Activated T-cell treated with anti-CD3 and anti-CD28 coated beads for 24 hours (primary cell): Measurements from ENCODE around the gene PPP1R3E.
A peak's percentile ranks its signal among the peaks of the same experiment; 100 is the strongest.
"Not testable (repeated sequence)": the region's sequence is repeated elsewhere in the genome, so short reads cannot be mapped to it uniquely, and the experiment has no call there.

Experiments used
- DNase-seq: peaks from one replicate; pipeline ENCODE4 v3.0.0-alpha.2; 2020; ENCODE audit warnings: low read depth

Gene PPP1R3E, protein sequence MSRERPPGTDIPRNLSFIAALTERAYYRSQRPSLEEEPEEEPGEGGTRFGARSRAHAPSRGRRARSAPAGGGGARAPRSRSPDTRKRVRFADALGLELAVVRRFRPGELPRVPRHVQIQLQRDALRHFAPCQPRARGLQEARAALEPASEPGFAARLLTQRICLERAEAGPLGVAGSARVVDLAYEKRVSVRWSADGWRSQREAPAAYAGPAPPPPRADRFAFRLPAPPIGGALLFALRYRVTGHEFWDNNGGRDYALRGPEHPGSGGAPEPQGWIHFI

DNA sequence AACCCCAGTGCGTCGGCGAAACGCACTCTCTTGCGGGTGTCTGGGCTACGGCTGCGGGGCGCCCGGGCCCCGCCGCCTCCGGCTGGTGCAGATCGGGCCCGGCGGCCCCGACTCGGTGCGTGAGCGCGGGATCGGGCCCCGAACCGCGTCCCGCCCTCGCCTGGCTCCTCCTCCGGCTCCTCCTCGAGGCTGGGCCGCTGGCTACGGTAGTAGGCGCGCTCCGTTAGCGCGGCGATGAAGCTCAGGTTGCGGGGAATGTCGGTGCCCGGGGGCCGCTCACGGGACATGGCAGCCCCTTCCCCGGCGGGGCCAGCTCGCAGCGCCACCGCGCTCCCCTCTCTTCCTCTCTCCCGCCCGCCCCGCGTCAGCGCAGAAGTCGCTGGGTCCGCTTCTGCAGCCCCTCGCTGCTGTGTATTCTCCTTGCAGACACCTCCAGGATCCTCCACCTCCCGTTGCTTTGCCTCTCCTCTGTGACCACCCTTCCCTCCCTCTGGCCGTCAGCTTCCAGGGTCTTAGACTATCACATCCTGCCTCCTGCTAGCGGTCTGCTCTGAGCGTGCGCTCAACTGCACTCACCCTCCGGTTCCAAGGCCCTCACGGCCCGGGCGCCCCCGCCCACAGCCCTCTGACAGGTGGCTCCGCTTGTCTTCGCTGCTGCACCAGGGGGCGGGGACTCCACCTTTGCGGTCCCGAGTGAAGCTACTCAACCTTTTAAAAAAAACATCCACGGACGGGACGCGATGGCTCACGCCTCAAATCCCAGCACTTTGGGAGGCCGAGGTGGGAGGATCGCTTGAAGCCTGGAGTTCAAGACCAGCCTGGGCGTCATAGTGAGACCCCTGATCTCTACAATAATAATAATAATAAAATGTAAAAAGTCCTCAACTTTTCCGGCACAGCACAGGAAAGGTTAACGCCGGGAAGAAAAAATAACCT is at the start of gene PPP1R3E:
Gene PPP1R3E (minus strand): TSS at position 570 of the 936 bp plus-strand sequence. CDS start 283 bp downstream, at position 287.
- peak; percentile 79 for DNase-seq

DNA sequence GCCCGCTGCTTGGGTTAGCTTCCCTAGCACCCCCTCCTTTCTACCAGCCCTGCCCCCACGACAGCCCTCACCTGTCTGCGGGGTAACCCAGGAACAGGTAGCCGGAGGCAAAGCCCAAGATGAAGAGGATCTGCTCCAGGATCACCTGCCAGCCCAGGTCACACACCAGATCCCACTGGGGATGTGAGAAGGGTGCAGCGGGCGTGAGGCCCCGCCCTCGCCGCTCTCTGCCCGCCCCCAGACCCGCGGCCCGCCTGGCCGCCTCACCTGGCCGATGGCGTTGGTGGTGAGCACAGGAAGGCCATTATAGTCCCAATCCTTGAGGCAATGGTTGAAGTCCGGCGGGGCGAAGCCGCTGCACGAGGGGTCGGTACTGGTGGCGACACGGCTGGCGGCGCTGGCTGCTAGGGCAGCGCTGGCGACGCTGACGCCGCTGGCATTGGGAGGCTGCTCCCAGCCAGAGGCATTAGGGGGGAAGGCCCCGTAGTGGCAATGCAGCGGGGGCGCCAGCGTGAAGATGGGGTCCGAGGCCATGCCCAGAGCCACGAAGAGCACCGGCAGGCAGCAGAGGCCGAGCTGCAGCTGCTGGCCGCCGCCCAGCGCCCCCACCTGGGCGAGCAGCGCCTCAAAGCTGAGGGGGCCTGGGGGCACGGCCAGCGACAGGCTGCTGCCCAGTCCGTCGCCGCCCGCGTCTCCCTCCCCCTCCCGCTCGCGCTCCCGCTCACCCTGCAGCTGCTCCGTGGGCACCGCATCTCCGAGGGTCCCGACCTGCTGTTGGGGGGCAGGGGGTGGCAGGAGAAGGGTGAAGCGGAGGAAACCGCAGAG is 49.2 kb upstream of the PPP1R3E start:
- no peak for DNase-seq

DNA sequence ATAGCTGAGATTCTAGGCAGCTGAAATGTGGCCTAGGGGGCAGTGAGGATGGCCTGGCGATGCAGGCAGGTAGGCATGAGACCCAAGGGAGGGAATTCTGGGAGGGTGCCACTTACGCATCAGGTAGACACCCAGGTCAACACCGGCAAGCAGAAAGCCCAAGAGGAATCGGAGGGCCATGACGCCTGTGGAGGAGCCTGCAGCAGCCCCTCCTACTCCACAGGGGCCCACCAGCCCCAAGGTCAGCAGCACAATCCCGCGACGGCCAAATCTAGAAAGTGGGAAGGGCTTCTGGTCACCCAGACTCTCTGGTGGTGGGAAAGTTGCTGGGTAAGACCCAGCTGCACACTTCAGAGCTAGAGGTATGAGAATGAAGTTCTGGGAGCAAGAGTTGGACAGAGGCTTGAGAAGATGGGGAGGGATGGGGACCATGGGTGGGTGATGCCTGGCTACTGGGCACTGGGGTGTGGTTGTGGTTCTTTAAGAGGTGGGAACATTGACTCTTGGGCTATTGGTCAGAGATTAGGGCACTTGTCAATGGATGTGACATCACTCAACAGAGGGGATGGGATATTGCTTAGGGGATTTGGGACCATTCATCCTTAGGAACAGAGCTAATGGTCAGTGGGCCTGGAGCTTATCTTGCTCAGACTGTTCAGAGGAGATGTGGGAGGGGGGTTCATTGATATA is 46.6 kb upstream of the PPP1R3E start:
- no peak for DNase-seq

DNA sequence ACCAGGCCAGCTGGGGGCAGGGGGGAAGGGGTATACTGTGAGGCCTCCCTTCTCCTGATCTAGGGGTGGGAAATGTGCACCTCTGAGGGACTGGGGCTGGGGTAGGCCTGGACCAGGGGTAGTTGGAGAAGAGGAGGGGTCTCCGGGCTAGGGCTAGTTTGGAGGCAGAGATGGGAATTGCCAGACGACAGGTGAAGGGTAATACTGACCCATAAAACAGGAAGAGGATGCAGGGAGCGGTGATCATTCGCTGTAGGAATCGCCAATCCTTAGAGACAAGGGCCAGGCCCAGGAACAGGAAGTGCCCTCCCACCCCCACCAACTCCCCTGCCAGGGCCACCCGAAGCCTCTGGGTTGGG is 45.6 kb upstream of the PPP1R3E start:
- DNase-seq: no peak

DNA sequence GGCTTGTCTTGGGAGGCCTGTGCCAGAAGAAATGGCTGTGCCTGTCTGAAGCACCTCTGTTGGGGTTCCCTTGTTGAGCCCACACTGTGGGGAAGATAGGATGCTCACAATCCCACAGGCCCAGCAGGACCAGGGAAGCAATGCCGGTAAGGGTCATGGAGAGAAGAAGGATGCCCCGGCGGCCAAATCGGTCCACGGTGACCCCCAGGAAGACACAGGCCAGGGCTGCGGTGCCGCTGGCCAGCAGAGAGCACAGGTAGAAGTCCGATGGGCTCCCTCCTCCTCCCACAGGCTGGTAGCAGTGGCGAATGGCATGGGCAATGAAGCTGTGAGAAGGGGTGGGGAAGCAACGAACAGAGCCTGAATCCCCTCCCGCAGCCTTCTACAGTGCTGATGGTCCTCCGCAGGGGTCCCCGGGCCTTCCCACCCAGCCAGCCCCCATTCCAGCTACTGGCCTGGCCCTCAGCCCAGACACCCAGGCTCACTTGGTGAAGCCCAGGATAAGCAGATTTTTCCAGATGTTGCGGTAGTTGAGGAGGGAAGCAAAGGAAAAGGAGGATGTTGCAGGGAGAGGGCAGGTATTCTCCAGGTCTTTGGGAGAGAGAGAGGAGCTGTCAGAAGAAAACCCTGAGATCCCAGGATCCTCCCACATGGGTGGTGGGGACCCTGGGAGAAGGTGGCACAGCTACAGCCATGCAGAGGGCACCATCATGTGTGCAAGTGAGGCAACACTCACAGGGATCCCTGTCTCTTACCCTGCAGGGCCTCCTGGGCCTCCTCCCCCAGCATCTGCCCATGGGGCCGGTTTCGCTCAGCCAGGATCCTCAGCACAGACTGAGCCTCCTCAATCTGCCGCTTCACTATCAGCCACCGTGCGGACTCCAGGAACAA is 45.0 kb upstream of the PPP1R3E start:
- DNase-seq: no peak

DNA sequence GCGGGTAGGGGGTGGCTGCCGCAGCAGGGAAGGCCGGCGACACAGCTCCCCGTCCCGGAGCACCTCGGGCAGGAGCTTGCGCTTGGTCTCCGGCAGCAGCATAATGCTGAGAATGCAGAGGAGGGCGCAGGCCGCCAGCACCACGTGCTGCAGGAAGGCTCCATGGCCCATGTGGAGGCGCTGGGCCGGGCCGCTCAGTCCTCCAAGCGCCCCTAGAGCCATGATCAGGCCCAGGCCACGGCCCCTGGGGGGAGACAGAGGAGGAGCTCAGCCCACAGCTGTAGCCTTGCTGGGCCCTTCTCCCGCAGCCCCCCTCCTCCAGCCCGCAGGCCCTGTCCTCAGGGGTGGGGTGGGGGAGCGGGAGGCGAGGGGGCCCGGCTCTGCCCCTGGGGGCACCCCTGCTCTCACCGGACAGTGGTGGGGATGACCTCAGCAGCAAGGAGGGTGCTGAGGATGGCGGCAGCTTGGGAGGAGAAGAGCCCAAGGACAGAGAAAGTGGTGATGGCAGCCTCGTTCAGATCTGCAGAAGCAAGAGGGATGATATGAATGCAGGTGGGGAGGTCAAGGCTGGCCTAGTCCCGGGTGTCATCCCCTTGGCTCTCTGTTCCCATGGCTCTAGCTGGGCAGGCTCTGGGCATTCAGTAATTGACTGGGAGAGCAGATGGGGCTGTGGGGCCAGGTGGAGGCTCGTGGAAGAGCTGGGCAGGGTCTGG is 44.2 kb upstream of the PPP1R3E start:
- no peak for DNase-seq

DNA sequence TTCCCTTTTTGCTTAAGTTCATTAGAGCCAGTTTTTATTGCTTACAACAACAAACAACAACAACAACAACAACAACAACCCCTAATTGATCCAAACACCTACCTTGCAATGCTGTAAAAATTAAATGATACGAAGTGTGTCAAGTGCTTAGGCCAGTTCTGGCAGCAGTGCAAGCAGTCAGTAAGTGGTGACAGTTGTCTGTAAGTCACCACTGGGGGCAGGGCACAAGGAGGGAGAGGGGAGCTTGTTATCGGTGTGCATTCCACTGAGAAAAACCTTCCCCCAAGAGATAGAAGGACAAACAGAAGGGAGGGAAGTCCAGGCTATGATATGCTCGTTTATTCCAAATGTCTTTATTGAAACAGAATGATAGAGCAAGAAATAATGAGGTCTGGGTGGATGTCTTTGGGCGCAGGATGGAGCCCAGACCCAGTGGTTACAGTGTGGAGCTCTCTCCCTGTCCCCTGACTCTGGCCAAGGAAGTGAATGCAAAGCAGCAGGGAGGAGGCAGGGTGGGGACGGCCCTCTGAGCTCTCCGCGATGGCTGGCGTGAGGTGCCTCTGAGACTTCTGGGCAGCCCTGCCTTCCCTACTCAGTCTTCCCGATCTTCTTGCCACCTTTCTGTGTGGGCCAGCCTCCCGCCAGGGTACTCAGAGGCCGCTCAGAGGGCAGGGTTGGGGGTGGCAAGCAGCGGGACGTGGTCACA is 43.5 kb upstream of the PPP1R3E start:
- DNase-seq: no peak

DNA sequence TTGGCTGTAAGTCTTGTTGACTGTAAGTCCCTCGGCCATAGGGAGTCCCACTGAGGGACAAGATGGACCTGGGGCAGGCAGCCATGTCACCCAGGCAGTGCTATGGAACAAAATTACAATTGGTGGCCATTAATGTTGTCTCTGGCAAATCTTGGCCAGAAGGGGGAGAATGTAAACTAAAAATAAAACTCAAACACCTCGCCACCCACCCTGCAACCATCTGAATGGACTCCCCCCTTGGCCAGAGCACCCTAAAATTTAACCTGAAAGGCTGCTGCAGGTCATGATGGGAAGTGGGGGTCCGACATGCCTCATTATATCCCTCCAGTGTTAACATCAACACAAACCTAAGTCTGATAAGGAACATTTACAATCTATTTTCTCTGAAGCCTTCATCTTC is 41.8 kb upstream of the PPP1R3E start:
- no peak for DNase-seq

DNA sequence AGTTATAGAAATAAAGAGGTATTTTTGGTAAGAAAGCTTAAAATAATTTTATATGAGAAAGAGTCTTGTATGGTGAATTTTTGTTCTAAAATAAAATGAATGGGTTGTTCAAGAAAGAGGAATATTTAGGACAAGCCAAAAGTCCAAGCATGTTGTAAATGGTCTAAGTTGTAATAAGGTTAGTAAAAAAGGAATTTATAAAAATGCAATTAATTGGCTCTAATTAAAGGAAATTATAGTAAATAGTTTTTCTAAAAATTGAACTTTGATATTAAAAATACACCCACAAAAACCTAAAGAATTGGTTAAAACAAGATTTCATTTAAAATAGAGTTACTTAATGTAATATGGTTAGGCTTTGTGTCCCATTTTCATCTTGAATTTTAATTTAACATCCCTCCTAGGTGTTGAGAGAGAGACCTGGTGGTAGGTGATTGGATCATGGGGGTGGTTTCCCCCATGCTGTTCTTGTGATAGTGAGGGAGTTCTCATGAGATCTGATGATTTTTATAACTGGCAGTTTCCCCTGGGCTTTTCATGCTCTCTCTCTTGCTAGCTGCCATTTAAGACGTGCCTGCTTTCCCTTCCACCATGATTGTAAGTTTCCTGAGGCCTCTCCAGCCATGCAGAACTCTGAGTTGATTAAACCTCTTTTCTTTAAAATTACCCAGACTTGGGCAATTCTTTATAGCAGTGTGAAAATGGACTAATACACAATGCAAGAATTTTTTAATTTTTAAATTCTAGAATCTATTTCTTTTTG is 37.0 kb upstream of the PPP1R3E start:
- no peak for DNase-seq

DNA sequence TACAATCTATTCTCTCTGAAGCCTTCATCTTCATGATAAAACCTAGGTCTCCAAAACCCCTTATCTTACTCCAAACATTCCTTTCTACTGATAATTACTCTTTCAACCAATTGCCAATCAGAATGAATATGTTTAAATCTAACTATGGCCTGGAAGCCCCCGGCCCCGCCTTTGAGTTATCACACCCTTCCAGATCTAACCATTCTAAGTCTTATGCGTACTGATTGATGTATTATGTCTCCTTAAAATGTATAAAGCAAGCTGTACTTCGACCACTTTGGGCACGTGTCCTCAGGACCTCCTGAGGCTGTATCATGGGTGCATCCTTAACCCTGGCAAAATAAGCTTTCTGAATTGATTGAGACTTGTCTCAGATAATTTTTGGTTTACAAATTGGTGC is 33.0 kb upstream of the PPP1R3E start:
- DNase-seq: no peak

DNA sequence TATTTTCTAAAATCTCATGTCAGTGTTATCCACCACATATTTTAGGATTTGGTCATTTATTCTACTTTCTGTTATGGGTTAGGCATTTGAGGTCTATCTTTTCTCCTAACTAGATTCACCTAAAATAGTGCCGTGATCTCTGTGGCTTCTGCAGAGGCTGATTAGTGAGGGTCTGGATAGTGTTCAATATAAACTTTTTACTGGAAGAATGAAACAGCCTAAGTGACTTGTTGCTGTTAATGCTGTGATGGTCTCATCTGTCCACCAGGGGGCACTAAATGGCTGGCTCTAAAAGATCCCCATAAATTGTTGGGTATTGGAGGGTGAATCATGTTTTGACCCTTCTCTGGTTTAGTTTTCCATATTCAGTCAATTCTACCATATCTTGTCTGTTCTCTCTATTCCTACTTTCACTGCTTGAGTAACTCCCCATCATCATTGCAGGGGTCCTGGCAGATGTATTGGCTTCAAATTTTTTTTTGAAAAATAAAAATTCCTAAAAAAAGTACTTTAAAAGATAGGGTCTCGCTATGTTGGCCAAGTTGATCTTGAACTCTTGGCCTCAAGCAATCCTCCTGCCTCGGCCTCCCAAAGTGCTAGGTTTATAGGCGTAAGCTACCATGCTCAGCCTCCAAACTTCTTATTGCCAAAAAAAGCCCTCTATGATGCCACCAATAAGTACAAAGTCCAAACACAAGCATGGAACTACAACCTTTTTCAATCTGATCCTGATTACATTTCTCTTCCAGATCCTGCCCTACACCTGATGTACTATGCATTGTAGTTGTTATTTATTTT is 25.5 kb upstream of the PPP1R3E start:
- peak; percentile 67 for DNase-seq

DNA sequence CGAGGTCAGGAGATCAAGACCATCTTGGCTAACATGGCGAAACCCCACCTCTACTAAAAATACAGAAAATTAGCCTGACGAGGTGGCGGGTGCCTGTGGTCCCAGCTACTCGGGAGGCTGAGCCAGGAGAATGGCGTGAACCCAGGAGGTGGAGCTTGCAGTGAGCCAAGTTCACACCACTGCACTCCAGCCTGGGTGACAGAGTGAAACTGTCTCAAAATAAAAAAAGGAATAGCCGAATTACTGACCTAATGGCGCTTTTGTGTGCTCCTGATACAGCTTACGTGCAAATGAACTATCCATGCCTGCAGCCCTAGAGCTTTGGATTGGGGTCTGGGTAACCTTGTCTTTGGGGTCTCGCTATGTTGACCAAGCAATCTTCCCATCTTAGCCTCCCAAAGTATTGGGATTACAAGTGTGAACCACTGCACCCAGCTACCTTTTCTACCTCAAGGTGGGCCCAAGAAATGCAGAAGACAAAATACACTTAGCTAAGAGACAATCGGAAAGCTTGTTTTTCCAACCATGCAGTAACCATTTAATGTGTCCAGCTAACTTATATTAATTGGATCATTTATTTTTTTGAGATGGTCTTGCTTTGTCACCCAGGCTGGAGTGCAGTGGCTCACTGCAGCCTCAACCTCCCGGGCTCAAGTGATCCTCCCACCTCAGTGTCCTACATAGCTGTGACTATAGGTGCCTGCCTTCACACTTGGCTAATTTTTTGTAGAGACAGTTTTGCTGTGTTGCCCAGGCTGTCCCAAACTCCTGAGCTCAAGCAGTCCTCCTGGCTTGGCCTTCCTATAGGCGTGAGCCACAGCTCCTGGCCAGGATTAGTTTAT is 24.1 kb upstream of the PPP1R3E start:
- no peak for DNase-seq

DNA sequence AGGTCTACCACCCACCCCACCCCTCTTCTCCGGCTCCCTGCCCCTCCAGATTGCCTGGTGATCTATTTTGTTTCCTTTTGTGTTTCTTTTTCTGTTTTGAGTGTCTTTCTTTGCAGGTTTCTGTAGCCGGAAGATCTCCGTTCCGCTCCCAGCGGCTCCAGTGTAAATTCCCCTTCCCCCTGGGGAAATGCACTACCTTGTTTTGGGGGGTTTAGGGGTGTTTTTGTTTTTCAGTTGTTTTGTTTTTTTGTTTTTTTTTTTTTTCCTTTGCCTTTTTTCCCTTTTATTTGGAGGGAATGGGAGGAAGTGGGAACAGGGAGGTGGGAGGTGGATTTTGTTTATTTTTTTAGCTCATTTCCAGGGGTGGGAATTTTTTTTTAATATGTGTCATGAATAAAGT is 23.1 kb upstream of the PPP1R3E start:
- DNase-seq: not testable (repeated sequence)

DNA sequence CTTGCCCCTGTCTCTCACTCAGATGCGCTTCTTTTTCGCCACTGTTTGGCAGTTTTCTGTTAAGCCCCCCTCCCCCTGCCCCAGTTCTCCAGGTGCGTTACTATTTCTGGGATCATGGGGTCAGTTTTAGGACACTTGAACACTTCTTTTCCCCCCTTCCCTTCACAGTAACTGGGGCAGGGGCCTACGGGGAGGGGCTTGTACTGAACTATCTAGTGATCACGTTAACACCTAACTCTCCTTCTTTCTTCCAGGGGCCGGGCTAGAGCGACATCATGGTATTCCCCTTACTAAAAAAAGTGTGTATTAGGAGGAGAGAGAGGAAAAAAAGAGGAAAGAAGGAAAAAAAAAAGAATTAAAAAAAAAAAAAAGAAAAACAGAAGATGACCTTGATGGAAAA is 22.3 kb upstream of the PPP1R3E start:
- no peak for DNase-seq

DNA sequence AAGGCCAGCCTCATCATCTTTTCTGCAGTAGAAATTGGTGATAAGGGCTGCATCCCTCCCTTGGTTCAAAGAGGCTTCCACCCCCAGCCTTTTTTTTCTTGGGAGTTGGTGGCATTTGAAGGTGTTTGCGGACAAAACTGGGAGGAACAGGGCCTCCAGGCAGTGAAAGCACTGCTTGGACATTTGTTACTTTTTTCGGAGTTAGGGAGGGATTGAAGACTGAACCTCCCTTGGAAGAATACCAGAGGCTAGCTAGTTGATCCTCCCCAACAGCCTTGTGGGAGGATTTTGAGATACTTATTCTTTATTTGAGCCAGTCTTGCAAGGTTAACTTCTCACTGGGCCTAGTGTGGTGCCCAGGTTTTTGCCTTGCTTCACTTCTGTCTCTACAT is 21.8 kb upstream of the PPP1R3E start:
- no peak for DNase-seq

DNA sequence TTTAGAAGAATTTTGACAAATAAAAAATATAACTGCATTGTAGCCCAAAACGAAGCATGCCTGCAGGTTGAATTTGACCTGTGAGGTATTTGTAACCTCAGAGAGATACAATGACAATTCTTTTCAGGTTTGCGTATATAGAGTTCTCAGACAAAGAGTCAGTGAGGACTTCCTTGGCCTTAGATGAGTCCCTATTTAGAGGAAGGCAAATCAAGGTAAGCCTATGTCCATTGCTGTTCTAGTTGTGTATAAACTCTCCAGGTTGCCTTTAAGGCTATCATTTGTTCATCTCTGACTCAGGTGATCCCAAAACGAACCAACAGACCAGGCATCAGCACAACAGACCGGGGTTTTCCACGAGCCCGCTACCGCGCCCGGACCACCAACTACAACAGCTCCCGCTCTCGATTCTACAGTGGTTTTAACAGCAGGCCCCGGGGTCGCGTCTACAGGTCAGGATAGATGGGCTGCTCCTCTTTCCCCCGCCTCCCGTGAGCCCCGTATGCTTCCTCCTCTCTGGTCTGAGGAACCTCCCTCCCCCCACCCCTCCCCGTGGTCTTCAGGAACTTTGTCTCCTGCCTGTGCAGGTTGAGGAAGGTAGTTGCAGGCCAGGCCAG is 21.3 kb upstream of the PPP1R3E start:
- no peak for DNase-seq
